GM23338 (cell line): Measurements from ENCODE around the gene CENPL. TPM values are rescaled to one million over a fixed set of nuclear protein-coding genes. Genes with fewer than 3 reads are reported as not detected.

Experiments used
- ATAC-seq: fragments of 200-7000 bp; cut with Tn5 transposase; 3 replicates; pipeline ENCODE4 v1.9.1; 2020
- DNase-seq: peaks from one replicate; pipeline ENCODE4 v3.0.0-alpha.2; 2015; ENCODE audit warnings: low spot score
- H2AFZ ChIP-seq: fragments of 200-600 bp; sonication (generic); 2 replicates; pipeline ENCODE4 v1.8.0; 2016; ENCODE audit warnings: antibody characterized with exemption, mild to moderate bottlenecking, moderate library complexity
- H3F3A ChIP-seq: fragments of 200-600 bp; sonication (generic); replicated peaks from 2 replicates; pipeline ENCODE4 v1.8.0; 2017; ENCODE audit warnings: antibody characterized with exemption, mixed run types, low read depth
- H3K27ac ChIP-seq: fragments of 200-600 bp; sonication (generic); 2 replicates; pipeline ENCODE4 v1.6.1; 2016; ENCODE audit warnings: low read depth
- H3K27me3 ChIP-seq: fragments of 200-600 bp; sonication (generic); 2 replicates; pipeline ENCODE4 v1.8.0; 2016; ENCODE audit warnings: mild to moderate bottlenecking, mixed run types, moderate library complexity; ENCODE audit not compliant: insufficient read depth
- H3K36me3 ChIP-seq: fragments of 200-600 bp; sonication (generic); 2 replicates; pipeline ENCODE4 v1.8.0; 2016; ENCODE audit warnings: mild to moderate bottlenecking; ENCODE audit not compliant: insufficient read depth
- H3K4me1 ChIP-seq: fragments of 200-600 bp; sonication (generic); 2 replicates; pipeline ENCODE4 v1.8.0; 2016; ENCODE audit warnings: mild to moderate bottlenecking, moderate library complexity; ENCODE audit not compliant: insufficient read depth
- H3K4me2 ChIP-seq: fragments of 200-600 bp; sonication (generic); 2 replicates; pipeline ENCODE4 v1.7.1; 2017; ENCODE audit warnings: mixed run types
- H3K4me3 ChIP-seq: fragments of 200-600 bp; sonication (generic); 2 replicates; pipeline ENCODE4 v1.6.1; 2016; ENCODE audit warnings: mixed run types
- H3K79me2 ChIP-seq: fragments of 200-600 bp; sonication (generic); replicated peaks from 2 replicates; pipeline ENCODE4 v1.8.0; 2017; ENCODE audit warnings: mild to moderate bottlenecking; ENCODE audit not compliant: insufficient read depth
- H3K9me2 ChIP-seq: fragments of 200-600 bp; sonication (generic); 2 replicates; pipeline ENCODE4 v1.8.0; 2017; ENCODE audit not compliant: insufficient read depth
- H4K20me1 ChIP-seq: fragments of 200-600 bp; sonication (generic); replicated peaks from 2 replicates; pipeline ENCODE4 v1.8.0; 2017; ENCODE audit warnings: mild to moderate bottlenecking; ENCODE audit not compliant: insufficient read depth
- H3K27ac Mint-ChIP-seq: 2 replicates; pipeline ENCODE4 v1.8.0; 2020; ENCODE audit warnings: inconsistent platforms, mild to moderate bottlenecking, moderate library complexity, mixed read lengths
- H3K27me3 Mint-ChIP-seq: 3 replicates; pipeline ENCODE4 v1.8.0; 2022; ENCODE audit warnings: low read depth, mild to moderate bottlenecking, moderate library complexity, mixed read lengths, inconsistent platforms; ENCODE audit not compliant: insufficient read depth, poor library complexity
- H3K36me3 Mint-ChIP-seq: 3 replicates; pipeline ENCODE4 v1.8.0; 2021; ENCODE audit warnings: low read depth, mild to moderate bottlenecking, inconsistent platforms, moderate library complexity, mixed read lengths
- H3K4me1 Mint-ChIP-seq: 3 replicates; pipeline ENCODE4 v1.8.0; 2020; ENCODE audit warnings: mild to moderate bottlenecking, inconsistent platforms, mixed read lengths
- H3K4me3 Mint-ChIP-seq: 3 replicates; pipeline ENCODE4 v1.8.0; 2021; ENCODE audit warnings: moderate library complexity, mild to moderate bottlenecking, inconsistent platforms, mixed read lengths
- H3K9me3 Mint-ChIP-seq: 3 replicates; pipeline ENCODE4 v1.8.0; 2020; ENCODE audit warnings: moderate library complexity, mild to moderate bottlenecking, inconsistent platforms, mixed read lengths
- CREB1 ChIP-seq: fragments of 250-450 bp; sonication (Bioruptor Pico); IDR thresholded peaks from 2 replicates; pipeline ENCODE4 v1.5.0; 2020; ENCODE audit warnings: low read depth, mild to moderate bottlenecking, moderate library complexity
- CTCF ChIP-seq, 2 experiments: fragments of 200-600 bp in 1 of 2; sonication (generic) in 1 of 2; conservative IDR thresholded peaks; 2 replicates each; pipeline versions ENCODE4 v1.5.1 to v1.6.1; 2016 to 2017; ENCODE audit warnings: antibody characterized with exemption in 2 of 2, low read depth in 2 of 2, mild to moderate bottlenecking in 2 of 2, moderate library complexity in 1 of 2
- ETS1 ChIP-seq: IDR thresholded peaks from 2 replicates; pipeline ENCODE4 v1.6.1; 2016; ENCODE audit warnings: antibody characterized with exemption
- EZH2 ChIP-seq: fragments of 200-600 bp; sonication (generic); IDR thresholded peaks from one replicate; pipeline ENCODE4 v1.8.0; 2017; ENCODE audit warnings: antibody characterized with exemption, mild to moderate bottlenecking, low read depth; ENCODE audit not compliant: unreplicated experiment
- EZH2phosphoT487 ChIP-seq: fragments of 200-600 bp; sonication (generic); IDR thresholded peaks from one replicate; pipeline ENCODE4 v1.8.1; 2018; ENCODE audit warnings: antibody characterized with exemption; ENCODE audit not compliant: unreplicated experiment
- JUNB ChIP-seq: IDR thresholded peaks from one replicate; pipeline ENCODE4 v1.6.1; 2016; ENCODE audit warnings: antibody characterized with exemption; ENCODE audit not compliant: unreplicated experiment
- NANOG ChIP-seq: IDR thresholded peaks from 2 replicates; pipeline ENCODE4 v1.6.1; 2016; ENCODE audit warnings: antibody characterized with exemption, borderline replicate concordance
- POLR2AphosphoS5 ChIP-seq: IDR thresholded peaks from 2 replicates; pipeline ENCODE4 v1.6.1; 2016; ENCODE audit warnings: antibody characterized with exemption, low read depth
- REST ChIP-seq: IDR thresholded peaks from one replicate; pipeline ENCODE4 v1.6.1; 2018; ENCODE audit warnings: antibody characterized with exemption; ENCODE audit not compliant: unreplicated experiment
- STAT1 ChIP-seq: IDR thresholded peaks from one replicate; pipeline ENCODE4 v1.6.1; 2016; ENCODE audit warnings: antibody characterized with exemption; ENCODE audit not compliant: unreplicated experiment
- ZNF114 ChIP-seq: fragments of 250-450 bp; sonication (Bioruptor Pico); IDR thresholded peaks from 2 replicates; pipeline ENCODE4 v1.5.0; 2020; ENCODE audit warnings: mild to moderate bottlenecking, moderate library complexity
- ZNF331 ChIP-seq: fragments of 250-450 bp; sonication (Bioruptor Pico); IDR thresholded peaks from 2 replicates; pipeline ENCODE4 v1.5.0; 2020; ENCODE audit warnings: low read depth, mild to moderate bottlenecking, moderate library complexity
- ZNF462 ChIP-seq: fragments of 250-450 bp; sonication (Bioruptor Pico); IDR thresholded peaks from 2 replicates; pipeline ENCODE4 v1.5.0; 2020; ENCODE audit warnings: mild to moderate bottlenecking, moderate library complexity
- polyA plus RNA-seq: library from polyadenylated mRNA; unstranded; fragments of >200 nt; fragmentation: Nextera tagmentation; extraction: Ambion mirVana; gene quantifications from 2 replicates; pipeline ENCODE4 v1.2.1, GENCODE V29; 2016
- total RNA-seq: library from RNA; depleted of rRNA; stranded (reverse); fragments of >200 nt; shearing (Covaris generic); gene quantifications from 2 replicates; pipeline ENCODE4 v1.2.3, GENCODE V29; 2014

CENPL gene
- total and polyA plus RNA-seq, 2 experiments from 2014 or later: 13.6 to 23.5 TPM

GRCh38 chr1:173789841-173790240 lies 34.8 kb downstream of the CENPL start:
- H3K27ac Mint-ChIP-seq: no peak overlapping the region
- H2AFZ ChIP-seq: no peak overlapping the region
- no peaks in the 10 kb centered on the region for H3K9me3 Mint-ChIP-seq
- no peaks in the 10 kb centered on the region for H3K27me3 Mint-ChIP-seq
- DNase-seq: no peak
- H3K4me3 ChIP-seq: no peak overlapping the region
- TF ChIP-seq ETS1 (no peak), EZH2 (no peak), REST (no peak), ZNF114 (CRISPR knock-in tag) (no peak), POLR2AphosphoS5 (no peak), NANOG (no peak), CREB1 (CRISPR knock-in tag) (no peak), CTCF (conservative IDR thresholded peaks at IDR 0.05; ENCODE audit: low read depth in 2 of 2) (no peak), EZH2phosphoT487 (no peak), ZNF462 (CRISPR knock-in tag) (no peak), STAT1 (no peak), JUNB (no peak), ZNF331 (CRISPR knock-in tag) (no peak)
- H3K4me1 Mint-ChIP-seq: peaks cover 9% of the 10 kb centered on the region
- H3K4me3 Mint-ChIP-seq: no peak overlapping the region
- ATAC-seq: no peak
- H3F3A ChIP-seq: no peaks in the 10 kb centered on the region
- no peaks in the 10 kb centered on the region; the same call in 1 of the 2 replicates for H3K4me1 ChIP-seq
- no peaks in the 10 kb centered on the region for H3K27me3 ChIP-seq
- no peaks in the 10 kb centered on the region for H3K79me2 ChIP-seq
- no peak overlapping the region for H3K27ac ChIP-seq
- no peaks in the 10 kb centered on the region for H3K9me2 ChIP-seq
- H4K20me1 ChIP-seq: no peaks in the 10 kb centered on the region
- H3K4me2 ChIP-seq: no peak overlapping the region
- H3K36me3 ChIP-seq: 0 out of 2 replicates have a peak, but pooled peaks cover 6% of the 10 kb centered on the region
- peaks cover 6% of the 10 kb centered on the region; the same call in 2 of the 3 replicates for H3K36me3 Mint-ChIP-seq
